ENCODE results near the gene ZBTB34.

Gene ZBTB34

DNA sequence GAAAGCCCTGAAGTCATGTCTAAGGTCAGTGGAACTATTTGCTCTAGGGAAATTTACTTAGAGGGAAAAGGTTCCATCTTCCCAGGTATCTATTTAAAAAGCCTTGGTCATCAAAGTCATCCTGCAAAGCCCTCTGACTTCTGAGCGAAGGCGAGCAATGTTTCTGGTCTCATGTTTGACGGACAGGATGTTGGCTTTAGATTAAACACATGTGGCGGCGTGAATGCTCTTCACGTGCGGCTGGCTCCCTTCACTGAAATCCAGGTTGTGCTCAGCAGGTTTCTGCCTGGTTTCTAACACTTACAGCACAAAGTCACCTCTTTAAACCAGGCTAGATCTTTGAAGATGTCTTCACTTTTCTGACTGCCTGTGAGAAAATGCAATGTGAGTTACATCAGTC lies 5.7 kb upstream of the ZBTB34 start:
- no peak for DNase-seq (ENCODE audit: insufficient read length, low spot score)
- TF ChIP-seq POLR2A (IDR thresholded peaks at IDR 0.05; ENCODE audit: low read depth, low read length): no peak
- FAIRE-seq: no peak

DNA sequence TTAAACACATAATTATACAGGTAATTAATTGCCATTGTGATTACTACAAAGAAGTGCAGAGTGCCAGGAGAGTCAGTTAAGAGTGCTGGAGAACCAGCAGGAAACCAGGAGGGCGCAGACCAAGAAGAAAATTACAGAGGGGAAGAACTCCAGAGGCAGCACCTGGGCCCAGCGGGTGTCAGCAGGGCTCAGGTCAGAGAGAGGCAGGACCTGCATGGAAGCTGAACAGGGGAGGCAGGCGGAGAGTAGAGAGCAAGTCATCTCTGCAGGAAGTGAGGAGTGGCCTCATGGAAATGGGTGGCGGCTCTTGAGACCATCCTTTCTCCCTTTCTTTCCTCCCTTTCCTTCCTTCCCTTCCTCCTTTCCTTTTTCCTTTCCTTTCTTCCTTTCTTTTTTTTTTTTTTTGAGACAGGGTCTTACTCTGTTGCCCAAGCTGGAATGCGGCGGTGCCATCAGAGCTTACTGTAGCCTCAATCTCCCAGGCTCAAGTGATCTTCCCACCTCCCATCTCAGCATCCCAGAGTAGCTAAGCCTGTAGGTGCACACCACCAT lies 4.0 kb upstream of the ZBTB34 start:
- FAIRE-seq: no peak
- no peak for TF ChIP-seq POLR2A (IDR thresholded peaks at IDR 0.05; ENCODE audit: low read depth, low read length)
- no peak for DNase-seq (ENCODE audit: insufficient read length, low spot score)

DNA sequence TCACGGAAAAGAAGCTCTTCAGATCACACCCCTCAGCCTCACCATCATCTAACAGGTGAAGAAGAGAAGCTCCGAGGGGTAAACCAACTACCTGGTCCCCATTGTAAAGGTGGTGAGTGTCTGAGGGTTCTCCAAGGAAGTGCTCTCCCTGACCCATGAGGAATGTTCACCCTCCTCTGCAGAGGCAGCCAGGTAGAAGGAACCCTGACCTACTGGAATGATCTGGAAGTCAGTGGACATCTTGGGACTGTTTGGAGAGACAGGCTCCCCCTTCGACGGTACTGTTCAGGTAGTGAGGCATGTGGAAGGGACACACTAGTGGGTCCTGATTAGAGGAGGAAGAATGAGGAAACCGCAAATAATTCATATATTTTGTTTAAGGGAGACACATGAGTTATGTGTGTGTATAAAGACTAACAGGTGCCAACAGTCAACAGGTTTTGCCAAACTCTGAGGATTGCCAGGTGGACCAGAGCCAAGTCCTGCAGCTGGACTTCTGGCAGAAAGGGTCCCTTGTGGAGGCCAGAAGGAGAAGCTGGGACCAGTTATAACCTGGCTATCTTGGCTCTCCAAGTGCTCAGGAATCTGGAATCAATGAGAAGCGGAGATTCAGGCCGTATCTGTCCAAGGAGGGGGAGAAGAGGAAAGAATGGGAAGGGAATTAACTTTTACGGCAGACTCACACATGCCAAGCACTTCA lies 3.0 kb upstream of the ZBTB34 start:
- TF ChIP-seq POLR2A (IDR thresholded peaks at IDR 0.05; ENCODE audit: low read depth, low read length): no peak
- FAIRE-seq (no peak), DNase-seq (ENCODE audit: insufficient read length, low spot score) (no peak)

DNA sequence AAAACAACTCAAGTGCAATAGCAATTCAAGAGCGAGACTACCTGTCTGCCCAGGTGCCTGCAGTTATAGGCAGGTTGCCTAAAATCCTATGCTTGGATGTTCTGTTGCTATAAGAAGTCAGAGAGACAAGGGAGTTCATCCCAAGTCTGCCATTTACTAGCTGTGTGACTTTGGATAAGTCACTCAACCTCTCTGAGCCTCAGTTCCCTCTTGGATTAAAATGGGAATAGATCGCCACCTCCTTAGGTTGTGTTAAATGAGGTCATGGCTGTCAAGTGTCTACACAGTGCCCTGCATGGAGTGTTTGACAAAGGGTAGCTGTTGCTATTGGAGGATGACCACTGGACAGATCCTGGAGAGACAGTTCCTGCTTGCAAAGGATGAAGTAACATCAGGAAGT lies 1.3 kb upstream of the ZBTB34 start:
- FAIRE-seq (no peak), DNase-seq (ENCODE audit: insufficient read length, low spot score) (no peak)
- TF ChIP-seq POLR2A (IDR thresholded peaks at IDR 0.05; ENCODE audit: low read depth, low read length): no peak

DNA sequence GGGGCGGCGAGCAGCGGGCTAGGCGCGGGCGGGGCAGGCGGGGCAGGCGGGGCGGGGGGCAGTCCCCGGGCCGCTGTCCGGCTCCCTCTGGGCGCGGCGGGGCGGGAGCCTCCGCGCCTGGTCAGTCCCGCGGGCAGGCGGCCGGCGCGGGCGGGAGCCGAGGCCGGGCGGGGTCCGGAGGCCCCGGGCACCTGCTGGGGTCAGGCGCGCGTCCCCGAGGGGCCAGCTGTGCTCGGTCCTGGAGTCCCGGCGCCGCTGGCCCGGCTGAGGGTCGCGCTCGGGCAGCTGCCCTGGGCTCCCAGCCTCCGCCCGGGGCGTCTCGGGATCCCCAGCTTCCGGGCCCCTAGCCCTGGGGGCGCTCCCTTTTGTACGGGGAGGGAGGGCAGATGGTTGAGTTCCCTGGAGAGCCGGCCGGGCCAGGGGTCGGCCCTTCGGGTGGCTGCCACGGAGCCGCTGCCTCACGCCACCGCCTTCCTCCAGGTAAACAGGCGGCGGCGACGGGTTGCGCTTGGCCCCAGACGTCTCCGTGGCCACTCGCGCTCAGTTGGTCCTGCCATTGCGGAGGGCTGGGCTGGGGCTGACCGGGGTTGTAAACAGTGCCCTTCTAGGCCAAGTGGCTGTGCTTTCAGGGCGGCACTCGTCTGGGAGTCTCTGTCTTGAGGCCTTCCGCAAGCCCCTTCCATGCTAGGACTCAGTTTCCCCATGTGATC lies 473 bp downstream of the ZBTB34 start:
- FAIRE-seq (no peak), DNase-seq (ENCODE audit: insufficient read length, low spot score) (peak; percentile 65)
- TF ChIP-seq POLR2A (IDR thresholded peaks at IDR 0.05; ENCODE audit: low read depth, low read length): no peak

DNA sequence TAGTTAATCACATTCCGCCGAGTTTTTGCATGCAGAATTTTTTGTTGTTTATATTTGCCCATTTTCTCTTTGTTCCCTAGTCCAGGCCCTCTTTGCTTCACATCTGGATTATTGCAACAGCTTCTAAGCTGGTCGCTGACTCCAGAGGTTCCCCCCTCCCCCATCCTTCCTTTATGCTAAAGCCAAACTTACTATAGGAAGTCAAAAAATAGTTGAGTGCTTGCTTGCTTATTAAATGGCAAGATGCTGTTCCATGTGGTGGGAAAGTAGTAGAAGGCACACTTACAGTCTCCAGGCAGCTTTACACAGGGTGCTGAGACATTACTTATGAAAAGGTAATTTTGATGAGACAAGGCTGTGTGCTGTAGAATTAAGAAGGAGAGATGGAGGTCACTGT lies 1.3 kb downstream of the ZBTB34 start:
- no peak for DNase-seq (ENCODE audit: insufficient read length, low spot score)
- no peak for TF ChIP-seq POLR2A (IDR thresholded peaks at IDR 0.05; ENCODE audit: low read depth, low read length)
- FAIRE-seq: no peak

DNA sequence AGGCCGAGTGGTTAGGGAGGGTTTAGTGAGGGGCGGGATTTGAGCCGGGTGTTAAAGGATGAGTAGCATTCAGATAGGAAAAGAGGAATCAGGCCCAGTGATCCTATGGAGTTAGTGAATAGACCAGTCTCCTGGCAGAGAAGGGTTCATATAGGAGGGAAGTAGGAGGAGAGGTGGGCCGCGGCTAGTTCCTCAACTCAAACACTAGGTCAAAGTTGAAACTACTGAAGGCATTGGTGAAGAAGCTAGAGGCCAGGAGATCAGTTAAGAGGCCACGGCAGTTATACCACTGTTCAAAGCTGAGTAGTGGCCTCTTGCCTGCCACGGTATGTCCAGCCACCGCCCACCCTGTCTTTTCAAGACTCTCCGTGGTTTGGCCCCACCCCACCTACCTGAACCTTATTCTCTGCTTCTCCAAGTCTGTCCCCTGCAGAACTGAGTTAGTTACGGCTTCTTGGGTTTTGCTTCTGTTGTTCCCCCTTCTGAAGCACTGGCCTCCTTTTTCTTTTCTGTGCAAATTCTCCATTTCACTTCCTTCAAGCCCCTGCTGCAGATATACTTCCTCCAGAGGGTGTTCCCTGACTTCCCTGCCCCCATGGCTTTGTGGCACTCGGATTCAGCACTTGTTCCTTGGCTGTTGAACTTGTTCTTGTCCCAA lies 1.8 kb downstream of the ZBTB34 start:
- FAIRE-seq (no peak), DNase-seq (ENCODE audit: insufficient read length, low spot score) (no peak)
- no peak for TF ChIP-seq POLR2A (IDR thresholded peaks at IDR 0.05; ENCODE audit: low read depth, low read length)

DNA sequence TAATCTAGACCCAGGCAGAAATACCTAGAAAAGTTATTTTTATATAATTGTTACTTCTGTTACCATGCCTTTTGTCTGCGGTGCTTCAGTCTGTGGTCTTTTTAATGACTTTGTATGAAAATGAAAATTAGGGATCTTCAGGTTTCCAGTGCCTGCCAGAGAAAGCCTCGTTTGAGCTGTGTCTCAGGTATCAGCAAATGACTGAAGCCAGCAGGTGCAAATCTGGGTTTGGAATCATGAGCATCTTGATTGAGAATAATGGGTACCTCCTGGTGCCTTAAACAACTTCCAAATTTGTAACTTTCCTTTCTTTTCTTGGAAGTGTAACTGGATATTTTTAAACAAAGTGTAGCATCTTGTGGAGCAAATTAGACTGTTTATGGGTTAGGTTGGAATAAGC lies 4.3 kb downstream of the ZBTB34 start:
- no peak for FAIRE-seq
- TF ChIP-seq POLR2A (IDR thresholded peaks at IDR 0.05; ENCODE audit: low read depth, low read length): no peak
- DNase-seq (ENCODE audit: insufficient read length, low spot score): no peak

DNA sequence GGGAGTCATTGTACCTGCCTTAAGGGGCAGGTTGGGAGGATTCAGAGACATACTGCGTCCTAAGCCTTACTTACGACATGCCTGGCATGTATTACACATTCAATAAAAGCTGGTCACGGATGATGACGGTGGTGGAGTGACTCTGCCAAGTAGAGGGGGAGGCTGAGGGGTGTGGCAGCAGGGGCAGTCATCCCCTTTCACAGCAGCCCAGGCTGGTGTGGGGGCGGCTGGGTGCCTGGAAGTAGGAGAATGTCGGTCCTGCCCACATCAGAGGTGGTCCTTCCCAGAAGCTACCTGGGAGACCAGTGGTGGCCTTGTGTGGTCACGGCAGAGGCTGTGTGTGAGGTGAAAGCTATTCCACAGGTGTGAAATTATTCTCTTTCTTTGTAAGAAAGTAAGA lies 8.9 kb downstream of the ZBTB34 start:
- FAIRE-seq (no peak), DNase-seq (ENCODE audit: insufficient read length, low spot score) (no peak)
- no peak for TF ChIP-seq POLR2A (IDR thresholded peaks at IDR 0.05; ENCODE audit: low read depth, low read length)

DNA sequence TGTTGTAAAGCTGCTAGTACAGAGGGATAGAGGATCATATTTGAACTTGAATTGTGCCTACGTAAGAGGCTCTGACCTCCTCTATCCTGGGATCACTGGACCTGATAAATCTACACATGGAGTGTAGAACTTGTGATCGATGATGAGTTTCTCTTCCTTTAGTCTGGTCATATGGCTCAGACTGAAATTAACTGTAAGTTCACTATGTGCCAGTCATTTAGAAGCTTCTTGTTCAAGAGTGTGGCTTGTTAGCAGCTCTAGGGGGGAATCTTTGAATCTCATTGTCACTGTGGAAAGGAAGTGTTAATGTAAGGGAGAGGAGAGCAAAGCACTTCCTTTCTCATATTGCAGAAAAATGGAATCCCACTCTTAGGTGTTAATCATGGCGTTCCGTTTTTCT lies 12.1 kb downstream of the ZBTB34 start:
- peak; percentile 64 for FAIRE-seq
- no peak for TF ChIP-seq POLR2A (IDR thresholded peaks at IDR 0.05; ENCODE audit: low read depth, low read length)
- DNase-seq (ENCODE audit: insufficient read length, low spot score): no peak

DNA sequence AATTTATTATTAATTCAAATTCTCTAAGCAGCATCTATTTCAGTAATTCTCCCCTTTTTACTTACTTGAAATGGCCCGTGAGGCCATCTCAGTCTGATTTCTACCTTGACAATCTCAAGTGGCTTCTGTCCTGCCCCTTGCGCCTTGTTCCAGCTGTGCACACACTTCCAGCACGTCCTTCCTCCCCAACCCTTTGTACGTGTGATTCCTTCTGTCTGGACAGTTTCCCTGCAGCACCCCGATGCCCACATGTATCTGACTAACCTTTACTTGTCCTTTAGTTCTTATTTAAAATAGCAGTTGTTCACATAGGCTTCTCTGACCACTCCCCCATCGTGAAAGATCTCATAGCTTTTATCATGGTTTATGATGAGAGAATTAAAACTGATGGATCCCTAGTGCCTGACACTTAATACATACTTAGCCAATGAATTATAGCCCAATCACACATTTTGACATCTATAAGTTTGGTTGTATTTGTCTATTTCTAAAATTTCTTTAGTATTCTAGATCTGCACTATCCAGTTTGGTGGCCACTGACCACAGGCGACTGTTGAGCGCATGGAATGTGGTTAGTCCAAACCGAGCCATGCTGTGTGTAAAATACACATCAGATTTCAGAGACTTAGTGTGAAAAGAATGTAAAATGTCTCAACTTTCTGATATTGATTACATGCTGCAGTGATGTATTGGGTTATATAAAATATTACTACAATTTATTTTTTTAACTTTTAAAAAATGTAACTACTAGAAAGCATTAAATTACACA lies 14.3 kb downstream of the ZBTB34 start:
- TF ChIP-seq POLR2A (IDR thresholded peaks at IDR 0.05; ENCODE audit: low read depth, low read length): no peak
- DNase-seq (ENCODE audit: insufficient read length, low spot score): no peak
- FAIRE-seq: peak; percentile 33

DNA sequence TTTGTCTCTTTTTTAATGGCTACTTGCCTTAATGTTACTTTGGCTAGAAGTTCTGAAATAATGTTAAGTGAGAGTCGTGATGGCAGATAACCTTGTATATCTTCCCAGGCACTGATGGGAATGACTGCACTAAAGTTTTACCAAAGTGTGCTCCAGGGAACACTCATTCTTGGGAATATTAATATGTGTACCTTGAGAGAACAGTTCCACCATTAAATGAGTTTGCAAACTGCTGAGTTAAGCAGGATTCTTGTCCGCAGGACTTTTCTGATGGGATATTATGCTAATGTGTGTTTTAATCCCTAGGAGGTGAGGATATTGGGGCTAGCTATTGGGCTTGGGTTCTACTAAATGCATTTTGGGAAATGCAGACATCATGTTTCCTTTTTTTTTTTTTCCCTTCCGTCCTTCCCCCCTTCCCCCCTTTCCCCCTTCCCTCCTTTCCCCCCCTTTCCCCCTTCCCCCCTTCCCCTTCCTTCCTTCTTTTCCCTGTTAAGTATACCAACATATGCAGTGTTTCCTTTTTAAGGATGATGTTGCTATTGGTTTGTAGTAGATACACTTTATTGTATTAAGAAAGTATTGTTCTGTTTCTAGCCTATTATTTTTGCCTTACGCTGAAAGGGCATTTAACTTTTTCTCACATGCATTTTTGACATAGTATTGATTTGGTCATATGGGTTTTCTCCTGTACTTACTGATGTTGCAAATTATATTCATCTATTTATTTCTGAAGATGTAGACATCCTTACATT lies 15.5 kb downstream of the ZBTB34 start:
- DNase-seq (ENCODE audit: insufficient read length, low spot score): no peak
- FAIRE-seq: peak; percentile 60
- no peak for TF ChIP-seq POLR2A (IDR thresholded peaks at IDR 0.05; ENCODE audit: low read depth, low read length)

DNA sequence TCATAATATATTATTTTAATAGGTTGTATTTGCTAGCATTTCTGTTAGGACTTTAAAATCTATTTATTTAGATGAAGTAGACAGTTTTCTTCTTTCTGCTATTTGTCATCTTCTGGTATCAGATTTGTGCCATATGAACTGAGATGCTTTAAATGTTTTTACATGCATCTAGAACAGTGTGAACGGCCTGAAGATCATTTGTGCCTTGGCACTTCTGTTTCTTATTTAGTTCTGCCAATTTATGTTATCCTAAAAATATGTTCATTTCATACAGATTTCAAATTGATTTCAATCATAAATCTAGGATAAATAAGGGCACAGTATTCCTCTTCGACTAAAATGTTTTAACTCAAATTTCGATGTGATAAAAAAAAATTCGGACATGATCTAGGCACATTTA lies 16.1 kb downstream of the ZBTB34 start:
- no peak for FAIRE-seq
- no peak for DNase-seq (ENCODE audit: insufficient read length, low spot score)
- no peak for TF ChIP-seq POLR2A (IDR thresholded peaks at IDR 0.05; ENCODE audit: low read depth, low read length)
